ENCODE measurements around the gene TBCD. TPM values are rescaled to one million over a fixed set of nuclear protein-coding genes. Genes with fewer than 3 reads are reported as not detected.

Gene TBCD
- total and polyA plus RNA-seq, 9 of the 15 experiments (the other 6 are each of a cell fraction or from before 2014, with no cell fraction given), result 8.9 to 98.5 (median 28.0) TPM

- Histone ChIP-seq H3K4me3 (no peak overlapping the region), H3K36me3 (ENCODE audit: control insufficient read depth, insufficient read depth, low read length) (peaks cover 86% of the 10 kb centered on the region), H3K79me2 (ENCODE audit: control insufficient read depth, insufficient read depth, low read length) (no peaks in the 10 kb centered on the region), H2AFZ (ENCODE audit: low read depth, low read length) (no peak overlapping the region), H3K27ac (ENCODE audit: extremely low read depth, low read depth, low read length) (no peak overlapping the region), H3K4me1 (replicated peaks in 1 of 2; ENCODE audit: control insufficient read depth in 2 of 2, insufficient read depth in 2 of 2, low read length in 2 of 2) (no peaks in the 10 kb centered on the region; a peak in 1 of 5 replicates), H3K4me2 (ENCODE audit: insufficient read depth, low read length) (no peak overlapping the region), H3K9me3 (replicated peaks; ENCODE audit: control insufficient read depth, insufficient read depth, low read depth, low read length) (peaks cover 2% of the 10 kb centered on the region), H4K20me1 (replicated peaks; ENCODE audit: control insufficient read depth, insufficient read depth, low read length) (no peaks in the 10 kb centered on the region), H3K27me3 (ENCODE audit: control insufficient read depth in 2 of 2, insufficient read depth in 2 of 2, low read length in 2 of 2) (no peaks in the 10 kb centered on the region), H3K9me1 (ENCODE audit: control insufficient read depth, insufficient read depth, low read length) (peaks cover 3% of the 10 kb centered on the region), H3K9ac (ENCODE audit: insufficient read depth in 1 of 2, low read depth in 2 of 2, low read length in 2 of 2) (no peak overlapping the region)
- no peak for DNase-seq (ENCODE audit: extremely low read depth in 1 of 4, low spot score in 3 of 4)
- ChIA-PET POLR2A (no interaction called here), CTCF (ENCODE audit: low intra/inter-chr PET ratio) (interaction anchor here (0.7 kb wide), 1 partner anchor 61 kb away, joined by 6 read pairs; no protein-coding TSS in a partner anchor)
- intact Hi-C loops (cut with micrococcal nuclease), result no loop called here
- in situ Hi-C loops (cut with MboI), result no loop called here
- FAIRE-seq, result no peak
- 92% methylated on average over 8 of the region's 8 CpGs for WGBS (ENCODE audit: insufficient coverage, low coverage, missing lambda C conversion rate)
- ATAC-seq, result no peak
- no TSS peak for BruUV-seq (replicated peaks)
- TF ChIP-seq POLR3G (IDR thresholded peaks at IDR 0.05; ENCODE audit: extremely low read depth, insufficient read length, insufficient replicate concordance), result no peak
- TF ChIP-seq SMC3 (conservative IDR thresholded peaks at IDR 0.05; ENCODE audit: insufficient read depth, low read depth, low read length), result no peak
- TF ChIP-seq CHAMP1 (IDR thresholded peaks at IDR 0.05), result no peak
- TF ChIP-seq, protein P1, sequence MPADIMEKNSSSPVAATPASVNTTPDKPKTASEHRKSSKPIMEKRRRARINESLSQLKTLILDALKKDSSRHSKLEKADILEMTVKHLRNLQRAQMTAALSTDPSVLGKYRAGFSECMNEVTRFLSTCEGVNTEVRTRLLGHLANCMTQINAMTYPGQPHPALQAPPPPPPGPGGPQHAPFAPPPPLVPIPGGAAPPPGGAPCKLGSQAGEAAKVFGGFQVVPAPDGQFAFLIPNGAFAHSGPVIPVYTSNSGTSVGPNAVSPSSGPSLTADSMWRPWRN (IDR thresholded peaks at IDR 0.05; ENCODE audit: low read depth), result no peak
- no peak for TF ChIP-seq LARP7 (IDR thresholded peaks at IDR 0.05)
- TF ChIP-seq ZFPM2 (CRISPR knock-in tag; IDR thresholded peaks at IDR 0.05), result no peak
- no peak for TF ChIP-seq HIVEP1 (CRISPR knock-in tag; IDR thresholded peaks at IDR 0.05)
- TF ChIP-seq PBX2 (CRISPR knock-in tag; IDR thresholded peaks at IDR 0.05; ENCODE audit: low read depth), result no peak
- TF ChIP-seq PBX2 (tag; conservative IDR thresholded peaks at IDR 0.05; ENCODE audit: low read depth), result no peak
- TF ChIP-seq, protein P2, sequence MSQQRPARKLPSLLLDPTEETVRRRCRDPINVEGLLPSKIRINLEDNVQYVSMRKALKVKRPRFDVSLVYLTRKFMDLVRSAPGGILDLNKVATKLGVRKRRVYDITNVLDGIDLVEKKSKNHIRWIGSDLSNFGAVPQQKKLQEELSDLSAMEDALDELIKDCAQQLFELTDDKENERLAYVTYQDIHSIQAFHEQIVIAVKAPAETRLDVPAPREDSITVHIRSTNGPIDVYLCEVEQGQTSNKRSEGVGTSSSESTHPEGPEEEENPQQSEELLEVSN (IDR thresholded peaks at IDR 0.05; ENCODE audit: borderline replicate concordance in 1 of 2, extremely low read depth in 1 of 2, insufficient read depth in 1 of 2, insufficient read length in 1 of 2, low read depth in 1 of 2, low read length in 1 of 2, poor library complexity in 1 of 2, severe bottlenecking in 1 of 2), result no peak
- TF ChIP-seq SFPQ (IDR thresholded peaks at IDR 0.05; ENCODE audit: low read depth, low read length), result no peak
- no peak for TF ChIP-seq OTX1 (CRISPR knock-in tag; IDR thresholded peaks at IDR 0.05)
- no peak for TF ChIP-seq ZNF184 (CRISPR knock-in tag; IDR thresholded peaks at IDR 0.05)
- TF ChIP-seq SMARCA4 (IDR thresholded peaks at IDR 0.05), result no peak
- no peak for TF ChIP-seq RFX1 (IDR thresholded peaks at IDR 0.05)
These were observed 186.6 kb downstream of the TBCD start for GRCh38 chr17:82938486-82938872.
